Natural killer cell (primary cell): ENCODE data around the gene CTIF. TPM values are rescaled to one million over a fixed set of nuclear protein-coding genes. Genes with fewer than 3 reads are reported as not detected.

ENCODE experiments used
- ATAC-seq, 3 donors: fragments of 150-1000 bp in 2 of 3; fragments of 200-7000 bp in 1 of 3; cut with Tn5 transposase; 1 replicate in 1 of 3; 2 replicates in 2 of 3; pipeline ENCODE4 v1.10.0; 2021; ENCODE audit warnings: mild to moderate bottlenecking in 2 of 3, moderate library complexity in 2 of 3
- DNase-seq, 2 donors: peaks; one replicate each; pipeline versions ENCODE4 v3.0.0 to v3.0.0-alpha.2; 2013 to 2021; ENCODE audit warnings: mixed read lengths in 1 of 2
- H3K27ac ChIP-seq: one replicate; pipeline ENCODE4 v1.5.1; 2013; ENCODE audit warnings: mild to moderate bottlenecking, low read length
- H3K27me3 ChIP-seq: one replicate; pipeline ENCODE4 v1.6.1; 2013; ENCODE audit warnings: low read length; ENCODE audit not compliant: control insufficient read depth, insufficient read depth
- H3K36me3 ChIP-seq: one replicate; pipeline ENCODE4 v1.6.1; 2013; ENCODE audit warnings: low read length; ENCODE audit not compliant: control insufficient read depth, insufficient read depth
- H3K4me1 ChIP-seq: one replicate; pipeline ENCODE4 v1.6.1; 2013; ENCODE audit warnings: low read length; ENCODE audit not compliant: control insufficient read depth, insufficient read depth
- H3K4me3 ChIP-seq: one replicate; pipeline ENCODE4 v1.5.1; 2013; ENCODE audit warnings: low read length
- H3K9me3 ChIP-seq: one replicate; pipeline ENCODE4 v1.6.1; 2013; ENCODE audit warnings: low read length; ENCODE audit not compliant: control insufficient read depth, insufficient read depth
- H3K27ac Mint-ChIP-seq, 2 donors: one replicate each; pipeline ENCODE4 v1.8.0; 2022; ENCODE audit warnings: mild to moderate bottlenecking in 2 of 2, mixed read lengths in 2 of 2, moderate library complexity in 1 of 2
- H3K27me3 Mint-ChIP-seq, 2 donors: one replicate each; pipeline ENCODE4 v1.8.0; 2022; ENCODE audit warnings: low read depth in 2 of 2, mixed read lengths in 2 of 2
- H3K36me3 Mint-ChIP-seq: one replicate; pipeline ENCODE4 v1.8.0; 2022; ENCODE audit warnings: mixed read lengths
- H3K4me1 Mint-ChIP-seq, 2 donors: one replicate each; pipeline ENCODE4 v1.8.0; 2022; ENCODE audit warnings: mixed read lengths in 2 of 2
- H3K4me3 Mint-ChIP-seq: one replicate; pipeline ENCODE4 v1.8.0; 2022; ENCODE audit warnings: mild to moderate bottlenecking, moderate library complexity, mixed read lengths
- H3K9me3 Mint-ChIP-seq, 2 donors: one replicate each; pipeline ENCODE4 v1.8.0; 2022; ENCODE audit warnings: mixed read lengths in 2 of 2
- WGBS: methylation state at CpG from one replicate; pipeline ENCODE4 v1.1.7; 2013; ENCODE audit warnings: missing lambda C conversion rate; ENCODE audit not compliant: insufficient coverage; 5-methylcytosine and 5-hydroxymethylcytosine counted together
- intact Hi-C: fragments of 100-400 bp; cut with micrococcal nuclease; formaldehyde crosslinking; loops from one replicate; pipeline ENCODE4 v1.14.2; 2022
- total RNA-seq, 4 donors: library from RNA; stranded (reverse); fragments of 120-200 nt in 1 of 4; gene quantifications; one replicate each; pipeline versions ENCODE4 v1.2.3 to v1.2.4, GENCODE V29; 2013 to 2022
- TF ChIP-seq, protein P1 (sequence below): fragments of 200-600 bp; IDR thresholded peaks from one replicate; pipeline ENCODE4 v1.8.0; 2022; ENCODE audit warnings: antibody characterized with exemption

CTIF gene
- total RNA-seq, 3 donors from 2014 or later (not counting 1 experiment from before 2014, with no cell fraction given): 6.9 to 10.2 (median 8.2) TPM

DNA sequence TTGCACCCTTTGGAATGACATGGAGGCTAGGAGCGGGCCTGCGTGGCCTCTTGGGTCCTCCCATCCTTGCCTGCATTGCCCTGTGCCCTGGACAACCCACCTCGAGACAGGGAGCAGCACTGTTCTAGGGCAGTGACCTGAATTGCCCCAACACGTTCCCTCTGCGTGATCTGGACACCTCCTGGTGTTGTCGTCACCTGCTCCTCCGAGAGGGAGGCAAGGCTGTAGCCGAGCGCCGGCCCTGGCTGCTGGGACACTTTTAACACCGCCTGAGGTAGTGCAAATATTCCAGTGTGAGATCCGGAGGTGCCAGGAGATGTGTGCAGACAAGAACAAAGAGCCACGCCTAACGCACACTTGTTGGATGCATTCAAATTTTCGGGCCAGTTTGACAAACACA is 280.4 kb downstream of the CTIF start:
- Mint-ChIP-seq H3K4me1 (peaks cover 82 to 91% of the 10 kb centered on the region in 2 donors), H3K9me3 (no peaks in the 10 kb centered on the region), H3K4me3 (no peak overlapping the region), H3K27me3 (no peaks in the 10 kb centered on the region), H3K36me3 (peaks cover 9% of the 10 kb centered on the region), H3K27ac (peak overlapping the region; percentile 75 to 77)
- Histone ChIP-seq H3K36me3 (no peaks in the 10 kb centered on the region), H3K27ac (no peak overlapping the region), H3K27me3 (no peaks in the 10 kb centered on the region), H3K9me3 (no peaks in the 10 kb centered on the region), H3K4me1 (peaks cover 46% of the 10 kb centered on the region), H3K4me3 (no peak overlapping the region)
- intact Hi-C loops: loop anchor here (10.0 kb wide), 1 partner anchor 236 kb away; no protein-coding TSS in a partner anchor
- 96% methylated on average over 15 of the region's 15 CpGs for WGBS
- DNase-seq: peak in 1 of 2 donors; percentile 10
- no peak for ATAC-seq
- TF ChIP-seq, protein P1, sequence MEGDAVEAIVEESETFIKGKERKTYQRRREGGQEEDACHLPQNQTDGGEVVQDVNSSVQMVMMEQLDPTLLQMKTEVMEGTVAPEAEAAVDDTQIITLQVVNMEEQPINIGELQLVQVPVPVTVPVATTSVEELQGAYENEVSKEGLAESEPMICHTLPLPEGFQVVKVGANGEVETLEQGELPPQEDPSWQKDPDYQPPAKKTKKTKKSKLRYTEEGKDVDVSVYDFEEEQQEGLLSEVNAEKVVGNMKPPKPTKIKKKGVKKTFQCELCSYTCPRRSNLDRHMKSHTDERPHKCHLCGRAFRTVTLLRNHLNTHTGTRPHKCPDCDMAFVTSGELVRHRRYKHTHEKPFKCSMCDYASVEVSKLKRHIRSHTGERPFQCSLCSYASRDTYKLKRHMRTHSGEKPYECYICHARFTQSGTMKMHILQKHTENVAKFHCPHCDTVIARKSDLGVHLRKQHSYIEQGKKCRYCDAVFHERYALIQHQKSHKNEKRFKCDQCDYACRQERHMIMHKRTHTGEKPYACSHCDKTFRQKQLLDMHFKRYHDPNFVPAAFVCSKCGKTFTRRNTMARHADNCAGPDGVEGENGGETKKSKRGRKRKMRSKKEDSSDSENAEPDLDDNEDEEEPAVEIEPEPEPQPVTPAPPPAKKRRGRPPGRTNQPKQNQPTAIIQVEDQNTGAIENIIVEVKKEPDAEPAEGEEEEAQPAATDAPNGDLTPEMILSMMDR: no peak

DNA sequence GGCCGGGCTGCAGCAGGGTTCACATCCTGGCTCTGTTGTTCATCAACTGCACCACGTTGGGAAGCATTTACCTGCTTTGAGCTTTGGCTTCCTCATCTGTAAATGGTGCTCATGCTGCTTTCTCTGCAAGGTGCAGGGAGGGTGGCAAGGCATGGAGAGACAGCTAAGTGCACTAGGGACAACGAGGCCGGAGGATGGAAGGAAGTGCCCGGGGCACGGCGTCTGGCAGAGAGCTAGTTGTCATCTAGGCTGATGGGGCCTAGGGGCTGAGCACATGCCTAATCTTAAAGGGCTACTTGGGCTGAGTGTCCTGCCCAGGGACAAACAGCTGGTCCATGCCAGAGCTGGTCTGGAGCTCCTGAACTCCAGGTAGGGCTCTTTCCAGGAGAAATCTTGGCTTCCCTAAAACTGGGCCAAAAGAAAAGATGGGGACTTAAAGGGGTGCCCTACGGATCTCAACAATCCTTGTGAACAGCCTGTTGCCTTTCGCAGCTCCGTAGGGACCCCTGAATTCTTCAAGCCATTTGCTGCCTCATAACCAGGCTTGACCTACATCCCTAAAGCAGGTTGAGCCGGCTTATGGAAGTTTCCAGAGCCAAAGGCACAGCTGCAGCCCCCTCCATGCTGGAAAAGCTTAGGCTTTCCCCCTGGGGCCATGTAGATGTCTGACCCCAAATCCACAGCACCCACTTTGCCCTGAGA is 281.1 kb downstream of the CTIF start:
- TF ChIP-seq, protein P1: no peak
- no peaks in the 10 kb centered on the region for H3K9me3 Mint-ChIP-seq
- H3K9me3 ChIP-seq: no peaks in the 10 kb centered on the region
- no peaks in the 10 kb centered on the region for H3K27me3 Mint-ChIP-seq
- H3K4me3 ChIP-seq: no peak overlapping the region
- no peaks in the 10 kb centered on the region for H3K36me3 ChIP-seq
- intact Hi-C loops: loop anchor here (10.0 kb wide), 1 partner anchor 235 kb away; no protein-coding TSS in a partner anchor
- peaks cover 9% of the 10 kb centered on the region for H3K36me3 Mint-ChIP-seq
- DNase-seq (peak in 1 of 2 donors; percentile 14), ATAC-seq (no peak)
- peaks cover 82 to 91% of the 10 kb centered on the region in 2 donors for H3K4me1 Mint-ChIP-seq
- no peak overlapping the region for H3K27ac ChIP-seq
- no peak overlapping the region for H3K4me3 Mint-ChIP-seq
- H3K4me1 ChIP-seq: peaks cover 40% of the 10 kb centered on the region
- H3K27ac Mint-ChIP-seq: peak overlapping the region; percentile 75 to 81
- H3K27me3 ChIP-seq: no peaks in the 10 kb centered on the region
- WGBS: 94% methylated on average over 11 of the region's 11 CpGs

DNA sequence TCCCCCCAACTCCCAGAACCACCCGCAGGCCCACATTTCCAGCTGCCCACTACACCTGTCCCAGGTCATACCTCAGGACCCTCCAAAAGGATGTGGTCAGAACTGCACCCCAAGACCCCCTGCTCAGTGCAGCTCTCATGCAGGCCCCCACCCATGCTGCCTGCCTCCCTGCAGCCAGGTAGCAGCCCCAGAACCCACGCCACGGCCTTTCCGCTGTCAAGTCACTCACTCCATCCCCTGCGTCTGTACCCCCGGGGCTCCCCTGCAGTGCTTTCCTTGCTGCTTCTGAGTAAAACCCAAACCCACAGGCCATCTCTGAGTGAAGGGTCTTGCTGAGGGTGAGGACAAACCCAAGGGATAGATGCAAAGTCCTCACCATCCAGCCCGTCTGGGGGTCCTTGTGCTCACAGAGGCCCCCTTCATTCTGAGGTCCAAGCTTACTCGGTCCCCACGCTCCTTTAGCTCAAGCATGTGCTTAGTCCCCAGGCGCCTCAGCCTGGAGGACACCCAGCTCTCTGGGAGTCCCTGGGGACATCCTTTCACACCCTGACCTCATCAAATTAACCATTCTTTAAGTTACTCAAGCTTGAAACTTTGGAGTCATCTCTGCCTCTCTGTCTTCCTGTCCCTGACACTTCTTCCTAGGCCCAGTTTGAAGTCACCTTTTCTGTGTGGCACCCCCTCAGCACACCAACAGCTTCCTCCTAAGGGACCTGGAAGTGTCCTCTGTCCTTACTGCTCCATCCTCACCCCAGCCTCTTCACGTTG is 281.8 kb downstream of the CTIF start:
- peaks cover 32% of the 10 kb centered on the region for H3K4me1 ChIP-seq
- H3K27ac ChIP-seq: peak overlapping the region; percentile 0
- Mint-ChIP-seq H3K27me3 (no peaks in the 10 kb centered on the region), H3K27ac (peak overlapping the region; percentile 75 to 81), H3K4me1 (peaks cover 82 to 90% of the 10 kb centered on the region in 2 donors), H3K36me3 (peaks cover 9% of the 10 kb centered on the region), H3K4me3 (no peak overlapping the region), H3K9me3 (no peaks in the 10 kb centered on the region)
- TF ChIP-seq, protein P1: no peak
- WGBS: 67% methylated on average over 11 of the region's 11 CpGs
- intact Hi-C loops: no loop called here
- ATAC-seq (peak in 2 of 3 donors; percentile 20 to 45), DNase-seq (peak in 1 of 2 donors; percentile 9)
- no peak overlapping the region for H3K4me3 ChIP-seq
- no peaks in the 10 kb centered on the region for H3K27me3 ChIP-seq
- no peaks in the 10 kb centered on the region for H3K9me3 ChIP-seq
- no peaks in the 10 kb centered on the region for H3K36me3 ChIP-seq
